H7 (cell line): ENCODE results near the gene CCDC60. TPM values are rescaled to one million over a fixed set of nuclear protein-coding genes. Genes with fewer than 3 reads are reported as not detected.
A peak's percentile ranks its signal among the peaks of the same experiment; 100 is the strongest.

Source experiments
- DNase-seq: peaks from one replicate; pipeline ENCODE4 v3.0.0; 2012
- H3K27me3 ChIP-seq: 2 replicates; pipeline ENCODE4 v1.6.0; 2011; ENCODE audit warnings: mild to moderate bottlenecking, low read length; ENCODE audit not compliant: control insufficient read depth, insufficient read depth
- H3K36me3 ChIP-seq: replicated peaks from 2 replicates; pipeline ENCODE4 v1.5.1; 2011; ENCODE audit warnings: low read length; ENCODE audit not compliant: control insufficient read depth, insufficient read depth
- H3K4me3 ChIP-seq: 2 replicates; pipeline ENCODE4 v1.5.1; 2011; ENCODE audit warnings: low read depth, mild to moderate bottlenecking, control low read depth, low read length, moderate library complexity; ENCODE audit not compliant: insufficient read depth
- total RNA-seq: library from RNA; depleted of rRNA; stranded (reverse); fragments of >200 nt; shearing (Covaris generic); gene quantifications from 2 replicates; pipeline ENCODE4 v1.2.3, GENCODE V29; 2014

Gene CCDC60
- total RNA-seq, 1 experiment from 2014 or later = 3.5 TPM

- Histone ChIP-seq H3K4me3 (no peak overlapping the region), H3K27me3 (no peaks in the 10 kb centered on the region)
Measured at GRCh38 chr12:119385659-119386058, 51.1 kb downstream of the CCDC60 start.

GRCh38 chr12:119389687-119390086 lies 55.2 kb downstream of the CCDC60 start:
- DNase-seq = no peak
- Histone ChIP-seq H3K27me3 (no peaks in the 10 kb centered on the region), H3K4me3 (no peak overlapping the region), H3K36me3 (no peaks in the 10 kb centered on the region)

More at GRCh38 chr12:119385659-119386058, 51.1 kb downstream of the CCDC60 start:
- no peak for DNase-seq
- H3K36me3 ChIP-seq = no peaks in the 10 kb centered on the region

- Histone ChIP-seq H3K27me3 (no peaks in the 10 kb centered on the region), H3K4me3 (no peak overlapping the region), H3K36me3 (no peaks in the 10 kb centered on the region)
- DNase-seq = no peak
Measured at GRCh38 chr12:119391673-119392072, 57.1 kb downstream of the CCDC60 start.

- H3K27me3 ChIP-seq = no peaks in the 10 kb centered on the region
- H3K36me3 ChIP-seq = no peaks in the 10 kb centered on the region
- H3K4me3 ChIP-seq = no peak overlapping the region
- DNase-seq = no peak
Measured at GRCh38 chr12:119393677-119394076, 59.1 kb downstream of the CCDC60 start.

- H3K4me3 ChIP-seq = no peak overlapping the region
- DNase-seq = no peak
- H3K27me3 ChIP-seq = no peaks in the 10 kb centered on the region
- no peaks in the 10 kb centered on the region for H3K36me3 ChIP-seq
Measured at GRCh38 chr12:119397540-119397939, 63.0 kb downstream of the CCDC60 start.

- Histone ChIP-seq H3K36me3 (no peaks in the 10 kb centered on the region), H3K27me3 (no peaks in the 10 kb centered on the region), H3K4me3 (no peak overlapping the region)
- DNase-seq = no peak
Measured at GRCh38 chr12:119398190-119398589, 63.7 kb downstream of the CCDC60 start.

- H3K36me3 ChIP-seq = no peaks in the 10 kb centered on the region
- DNase-seq = no peak
- no peak overlapping the region for H3K4me3 ChIP-seq
- H3K27me3 ChIP-seq = no peaks in the 10 kb centered on the region
Measured at GRCh38 chr12:119399301-119399700, 64.8 kb downstream of the CCDC60 start.

GRCh38 chr12:119406308-119406707 lies 71.8 kb downstream of the CCDC60 start:
- Histone ChIP-seq H3K4me3 (no peak overlapping the region), H3K36me3 (no peaks in the 10 kb centered on the region), H3K27me3 (no peaks in the 10 kb centered on the region)
- no peak for DNase-seq

GRCh38 chr12:119406811-119407210 lies 72.3 kb downstream of the CCDC60 start:
- Histone ChIP-seq H3K4me3 (no peak overlapping the region), H3K36me3 (no peaks in the 10 kb centered on the region), H3K27me3 (no peaks in the 10 kb centered on the region)
- DNase-seq = no peak

- H3K27me3 ChIP-seq = no peaks in the 10 kb centered on the region
- H3K36me3 ChIP-seq = no peaks in the 10 kb centered on the region
- no peak overlapping the region for H3K4me3 ChIP-seq
- no peak for DNase-seq
Measured at GRCh38 chr12:119409043-119409442, 74.5 kb downstream of the CCDC60 start.

GRCh38 chr12:119410396-119410795 lies 75.9 kb downstream of the CCDC60 start:
- H3K4me3 ChIP-seq = no peak overlapping the region
- H3K36me3 ChIP-seq = no peaks in the 10 kb centered on the region
- DNase-seq = no peak
- no peaks in the 10 kb centered on the region for H3K27me3 ChIP-seq

- Histone ChIP-seq H3K4me3 (no peak overlapping the region), H3K36me3 (no peaks in the 10 kb centered on the region), H3K27me3 (no peaks in the 10 kb centered on the region)
- no peak for DNase-seq
Measured at GRCh38 chr12:119412306-119412705, 77.8 kb downstream of the CCDC60 start.

GRCh38 chr12:119412811-119413794 lies 78.6 kb downstream of the CCDC60 start:
- Histone ChIP-seq H3K36me3 (no peaks in the 10 kb centered on the region), H3K4me3 (no peak overlapping the region), H3K27me3 (no peaks in the 10 kb centered on the region)
- DNase-seq = peak; percentile 72

- DNase-seq = no peak
- H3K36me3 ChIP-seq = no peaks in the 10 kb centered on the region
- no peak overlapping the region for H3K4me3 ChIP-seq
- H3K27me3 ChIP-seq = no peaks in the 10 kb centered on the region
Measured at GRCh38 chr12:119415714-119416113, 81.2 kb downstream of the CCDC60 start.

- H3K4me3 ChIP-seq = no peak overlapping the region
- H3K36me3 ChIP-seq = no peaks in the 10 kb centered on the region
- H3K27me3 ChIP-seq = no peaks in the 10 kb centered on the region
- DNase-seq = no peak
Measured at GRCh38 chr12:119417440-119417839, 82.9 kb downstream of the CCDC60 start.
